H9 (cell line): ENCODE data around the gene ITGB2. TPM values are rescaled to one million over a fixed set of nuclear protein-coding genes. Genes with fewer than 3 reads are reported as not detected.
A peak's percentile ranks its signal among the peaks of the same experiment; 100 is the strongest.

Experiments used
- DNase-seq: peaks from one replicate; pipeline ENCODE4 v3.0.0-alpha.2; 2017
- H2AFZ ChIP-seq: one replicate; pipeline ENCODE4 v1.6.1; 2013; ENCODE audit warnings: mild to moderate bottlenecking, low read length, control low read depth, moderate library complexity
- H2AK5ac ChIP-seq: 2 replicates; pipeline ENCODE4 v1.6.1; 2013; ENCODE audit warnings: low read length, control low read depth, mixed read lengths; ENCODE audit not compliant: insufficient read length
- H2BK120ac ChIP-seq: one replicate; pipeline ENCODE4 v1.6.1; 2013; ENCODE audit warnings: low read depth, mild to moderate bottlenecking, low read length, control low read depth, inconsistent platforms; ENCODE audit not compliant: poor library complexity, severe bottlenecking
- H2BK12ac ChIP-seq: 2 replicates; pipeline ENCODE4 v1.6.1; 2013; ENCODE audit warnings: low read length, control low read depth, mixed read lengths, low read depth; ENCODE audit not compliant: insufficient read length
- H2BK15ac ChIP-seq: 2 replicates; pipeline ENCODE4 v1.6.1; 2013; ENCODE audit warnings: low read depth, low read length, control low read depth
- H2BK20ac ChIP-seq: one replicate; pipeline ENCODE4 v1.6.1; 2013; ENCODE audit warnings: low read depth, mild to moderate bottlenecking, low read length, control low read depth, inconsistent platforms; ENCODE audit not compliant: poor library complexity, severe bottlenecking
- H2BK5ac ChIP-seq: 2 replicates; pipeline ENCODE4 v1.6.1; 2013; ENCODE audit warnings: low read length, control low read depth, mixed read lengths; ENCODE audit not compliant: insufficient read length
- H3K14ac ChIP-seq: 2 replicates; pipeline ENCODE4 v1.6.1; 2013; ENCODE audit warnings: low read length, control low read depth; ENCODE audit not compliant: insufficient read depth
- H3K18ac ChIP-seq: 2 replicates; pipeline ENCODE4 v1.6.1; 2013; ENCODE audit warnings: low read depth, mild to moderate bottlenecking, mixed read lengths, low read length, control low read depth; ENCODE audit not compliant: insufficient read length
- H3K23ac ChIP-seq: 2 replicates; pipeline ENCODE4 v1.6.1; 2013; ENCODE audit warnings: low read length, control low read depth, mixed read lengths, low read depth; ENCODE audit not compliant: insufficient read length
- H3K23me2 ChIP-seq: 2 replicates; pipeline ENCODE4 v1.6.1; 2013; ENCODE audit warnings: low read depth, mild to moderate bottlenecking, mixed read lengths, low read length, control low read depth; ENCODE audit not compliant: insufficient read length, poor library complexity, severe bottlenecking
- H3K27ac ChIP-seq: 2 replicates; pipeline ENCODE4 v1.5.1; 2013; ENCODE audit warnings: low read length, control low read depth, mixed read lengths, low read depth; ENCODE audit not compliant: insufficient read length
- H3K27me3 ChIP-seq: 2 replicates; pipeline ENCODE4 v1.6.1; 2013; ENCODE audit warnings: low read length, control low read depth, inconsistent platforms; ENCODE audit not compliant: insufficient read depth
- H3K4ac ChIP-seq: 2 replicates; pipeline ENCODE4 v1.6.1; 2013; ENCODE audit warnings: low read depth, mild to moderate bottlenecking, control low read depth, inconsistent platforms, low read length, moderate library complexity
- H3K4me1 ChIP-seq: 2 replicates; pipeline ENCODE4 v1.6.1; 2013; ENCODE audit warnings: low read length, control low read depth, inconsistent platforms; ENCODE audit not compliant: insufficient read depth
- H3K4me2 ChIP-seq: 2 replicates; pipeline ENCODE4 v1.6.1; 2013; ENCODE audit warnings: low read length, control low read depth, mixed read lengths; ENCODE audit not compliant: insufficient read length, insufficient read depth
- H3K56ac ChIP-seq: 2 replicates; pipeline ENCODE4 v1.6.1; 2013; ENCODE audit warnings: low read depth, mild to moderate bottlenecking, mixed read lengths, low read length, control low read depth; ENCODE audit not compliant: insufficient read length
- H3K79me1 ChIP-seq: 2 replicates; pipeline ENCODE4 v1.6.1; 2013; ENCODE audit warnings: low read depth, mild to moderate bottlenecking, moderate library complexity, low read length, control low read depth, inconsistent platforms; ENCODE audit not compliant: insufficient read depth, poor library complexity, severe bottlenecking
- H3K79me2 ChIP-seq: 2 replicates; pipeline ENCODE4 v1.6.1; 2013; ENCODE audit warnings: low read length, control low read depth, inconsistent platforms; ENCODE audit not compliant: insufficient read depth
- H3K9ac ChIP-seq: 2 replicates; pipeline ENCODE4 v1.6.1; 2013; ENCODE audit warnings: low read length, control low read depth, mixed read lengths; ENCODE audit not compliant: insufficient read length; ENCODE audit errors: extremely low read depth
- H3K9me3 ChIP-seq: one replicate; pipeline ENCODE4 v1.6.1; 2013; ENCODE audit warnings: low read depth, low read length, inconsistent platforms; ENCODE audit not compliant: control insufficient read depth
- H3T11ph ChIP-seq: one replicate; pipeline ENCODE4 v1.6.1; 2013; ENCODE audit warnings: mild to moderate bottlenecking, low read length, control low read depth, inconsistent platforms
- H4K20me1 ChIP-seq: one replicate; pipeline ENCODE4 v1.6.1; 2013; ENCODE audit not compliant: control insufficient read depth, insufficient read length, insufficient read depth
- H4K5ac ChIP-seq: 2 replicates; pipeline ENCODE4 v1.6.1; 2013; ENCODE audit warnings: low read depth, mild to moderate bottlenecking, mixed read lengths, low read length, control low read depth; ENCODE audit not compliant: insufficient read length
- H4K8ac ChIP-seq: replicated peaks from 2 replicates; pipeline ENCODE4 v1.6.1; 2013; ENCODE audit warnings: low read length, control low read depth, mixed read lengths, low read depth; ENCODE audit not compliant: insufficient read length
- H4K91ac ChIP-seq: 2 replicates; pipeline ENCODE4 v1.6.1; 2013; ENCODE audit warnings: low read depth, mild to moderate bottlenecking, moderate library complexity, mixed read lengths, low read length, control low read depth; ENCODE audit not compliant: insufficient read length
- H3K27ac Mint-ChIP-seq, 3 experiments: 2 replicates in 2 of 3; 3 replicates in 1 of 3; pipeline ENCODE4 v1.8.0; 2020 to 2021; ENCODE audit warnings: mixed read lengths in 3 of 3, mild to moderate bottlenecking in 1 of 3, moderate library complexity in 1 of 3
- H3K27me3 Mint-ChIP-seq: 2 replicates; pipeline ENCODE4 v1.8.0; 2021; ENCODE audit warnings: low read depth, mild to moderate bottlenecking, moderate library complexity, mixed read lengths
- H3K36me3 Mint-ChIP-seq, 3 experiments: 2 replicates in 2 of 3; 3 replicates in 1 of 3; pipeline ENCODE4 v1.8.0; 2020 to 2021; ENCODE audit warnings: low read depth in 3 of 3, mixed read lengths in 3 of 3; ENCODE audit not compliant: insufficient read depth in 1 of 3
- H3K4me1 Mint-ChIP-seq, 2 experiments: 2 replicates each; pipeline ENCODE4 v1.8.0; 2020; ENCODE audit warnings: mixed read lengths in 2 of 2
- H3K4me3 Mint-ChIP-seq, 2 experiments: 2 replicates in 1 of 2; 3 replicates in 1 of 2; pipeline ENCODE4 v1.8.0; 2020 to 2021; ENCODE audit warnings: mild to moderate bottlenecking in 2 of 2, mixed read lengths in 2 of 2, moderate library complexity in 1 of 2
- H3K9me3 Mint-ChIP-seq, 2 experiments: 2 replicates in 1 of 2; 3 replicates in 1 of 2; pipeline ENCODE4 v1.8.0; 2020; ENCODE audit warnings: mild to moderate bottlenecking in 2 of 2, mixed read lengths in 2 of 2, moderate library complexity in 1 of 2
- WGBS: extraction: QIAGEN DNeasy Blood & Tissue Kit; methylation state at CpG from one replicate; pipeline ENCODE4 v1.1.7; 2013; ENCODE audit warnings: missing lambda C conversion rate, low lambda C conversion rate, mixed read lengths; ENCODE audit not compliant: insufficient read length; ENCODE audit errors: extremely low coverage; 5-methylcytosine and 5-hydroxymethylcytosine counted together
- total RNA-seq: library from RNA; stranded (reverse); gene quantifications from 2 replicates; pipeline ENCODE4 v1.2.1, GENCODE V29; 2021
- TF ChIP-seq, protein P1 (sequence below): fragments of 200-600 bp; sonication (generic); conservative IDR thresholded peaks from 3 replicates; pipeline ENCODE4 v1.8.0; 2021; ENCODE audit warnings: antibody characterized with exemption, mild to moderate bottlenecking

ITGB2 gene
- total RNA-seq, 1 experiment from 2014 or later, result 1.1 TPM

DNA sequence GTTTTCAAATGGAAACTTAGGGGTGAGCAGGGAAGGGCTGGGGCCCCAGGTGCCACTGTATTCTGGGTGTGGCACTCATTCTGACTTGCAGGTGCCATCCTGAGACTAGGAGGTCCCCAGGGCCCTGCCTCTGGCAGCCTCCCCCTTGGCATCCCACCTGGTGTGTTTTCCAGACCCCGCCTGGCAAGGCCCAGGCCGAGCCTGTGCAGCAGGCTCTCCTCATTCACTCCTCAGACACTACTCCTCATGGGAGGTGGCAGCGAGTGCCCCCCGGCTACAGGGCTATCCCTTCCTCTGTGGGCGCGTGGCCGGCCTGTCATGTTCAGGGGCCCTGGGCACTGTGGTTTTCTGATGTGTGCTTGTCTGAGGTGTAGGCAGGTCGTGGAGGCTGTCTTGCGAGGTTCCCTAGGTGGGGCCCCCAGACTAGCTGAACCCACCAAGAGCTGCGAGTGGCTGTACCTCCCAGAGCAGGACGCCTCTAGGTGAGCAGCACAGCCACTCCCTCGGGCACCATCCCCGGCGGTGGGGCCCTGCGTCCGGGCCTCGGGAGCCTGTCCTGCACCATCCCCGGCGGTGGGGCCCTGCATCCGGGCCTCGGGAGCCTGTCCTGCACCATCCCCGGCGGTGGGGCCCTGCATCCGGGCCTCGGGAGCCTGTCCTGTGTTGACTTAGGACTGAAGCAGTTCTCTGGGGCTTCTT is 32.4 kb upstream of the ITGB2 start:
- Histone ChIP-seq H2BK12ac (no peak overlapping the region), H3K9ac (no peak overlapping the region), H3K27me3 (no peaks in the 10 kb centered on the region), H3K23me2 (no peaks in the 10 kb centered on the region), H2AK5ac (no peak overlapping the region), H4K8ac (no peak overlapping the region), H3K4me2 (no peak overlapping the region), H3K23ac (no peak overlapping the region), H2BK15ac (no peak overlapping the region), H3K14ac (no peak overlapping the region), H3K4ac (no peak overlapping the region), H2BK5ac (no peak overlapping the region), H3K18ac (no peak overlapping the region), H3K4me1 (no peaks in the 10 kb centered on the region), H4K5ac (no peak overlapping the region), H4K20me1 (no peaks in the 10 kb centered on the region), H3K9me3 (no peaks in the 10 kb centered on the region), H3K79me2 (peaks cover 24% of the 10 kb centered on the region; the same call in 1 of the 2 replicates), H3K27ac (no peak overlapping the region), H2AFZ (no peak overlapping the region), H2BK20ac (no peak overlapping the region), H2BK120ac (no peak overlapping the region), H3K79me1 (peaks cover 6% of the 10 kb centered on the region), H4K91ac (no peak overlapping the region), H3K56ac (no peak overlapping the region), H3T11ph (no peak overlapping the region)
- no peak for DNase-seq
- H3K4me3 Mint-ChIP-seq, result no peak overlapping the region
- H3K36me3 Mint-ChIP-seq, result peaks cover 13 to 37% (median 26%) of the 10 kb centered on the region in 3 experiments; a peak in 6 of 7 replicates
- H3K4me1 Mint-ChIP-seq, result peaks cover 2% of the 10 kb centered on the region in 2 experiments; a peak in 2 of 4 replicates
- H3K27ac Mint-ChIP-seq, result peak overlapping the region in 1 of 3 experiments; percentile 49; a peak in 1 of 7 replicates
- H3K9me3 Mint-ChIP-seq, result no peaks in the 10 kb centered on the region
- TF ChIP-seq, protein P1, sequence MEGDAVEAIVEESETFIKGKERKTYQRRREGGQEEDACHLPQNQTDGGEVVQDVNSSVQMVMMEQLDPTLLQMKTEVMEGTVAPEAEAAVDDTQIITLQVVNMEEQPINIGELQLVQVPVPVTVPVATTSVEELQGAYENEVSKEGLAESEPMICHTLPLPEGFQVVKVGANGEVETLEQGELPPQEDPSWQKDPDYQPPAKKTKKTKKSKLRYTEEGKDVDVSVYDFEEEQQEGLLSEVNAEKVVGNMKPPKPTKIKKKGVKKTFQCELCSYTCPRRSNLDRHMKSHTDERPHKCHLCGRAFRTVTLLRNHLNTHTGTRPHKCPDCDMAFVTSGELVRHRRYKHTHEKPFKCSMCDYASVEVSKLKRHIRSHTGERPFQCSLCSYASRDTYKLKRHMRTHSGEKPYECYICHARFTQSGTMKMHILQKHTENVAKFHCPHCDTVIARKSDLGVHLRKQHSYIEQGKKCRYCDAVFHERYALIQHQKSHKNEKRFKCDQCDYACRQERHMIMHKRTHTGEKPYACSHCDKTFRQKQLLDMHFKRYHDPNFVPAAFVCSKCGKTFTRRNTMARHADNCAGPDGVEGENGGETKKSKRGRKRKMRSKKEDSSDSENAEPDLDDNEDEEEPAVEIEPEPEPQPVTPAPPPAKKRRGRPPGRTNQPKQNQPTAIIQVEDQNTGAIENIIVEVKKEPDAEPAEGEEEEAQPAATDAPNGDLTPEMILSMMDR, result no peak
- H3K27me3 Mint-ChIP-seq, result peaks cover 2% of the 10 kb centered on the region; the same call in 1 of the 2 replicates
- no CpG with 5 or more reads among the region's 25 CpGs for WGBS
